ENCODE measurements around the gene SLC25A31. TPM values are rescaled to one million over a fixed set of nuclear protein-coding genes. Genes with fewer than 3 reads are reported as not detected.
A peak's percentile ranks its signal among the peaks of the same experiment; 100 is the strongest.

Gene SLC25A31
- total RNA-seq, 2 donors from 2014 or later, result not detected

GRCh38 chr4:127748957-127749356, 18.8 kb downstream of the SLC25A31 start:
- Mint-ChIP-seq H3K27me3 (ENCODE audit: low read depth) (peaks cover 7% of the 10 kb centered on the region), H3K36me3 (ENCODE audit: insufficient read depth in 2 of 2) (peaks cover 0 to 4% of the 10 kb centered on the region in 2 donors), H3K27ac (no peak overlapping the region), H3K9me3 (peaks cover 1 to 5% of the 10 kb centered on the region in 2 donors), H3K4me3 (no peak overlapping the region), H3K4me1 (ENCODE audit: low read depth) (no peaks in the 10 kb centered on the region)
- DNase-seq (no peak), ATAC-seq (replicated peaks in 1 of 2) (no peak)

- Mint-ChIP-seq H3K4me1 (ENCODE audit: low read depth) (no peaks in the 10 kb centered on the region), H3K4me3 (no peak overlapping the region), H3K27me3 (ENCODE audit: low read depth) (peaks cover 21% of the 10 kb centered on the region), H3K36me3 (ENCODE audit: insufficient read depth in 2 of 2) (no peaks in the 10 kb centered on the region), H3K27ac (no peak overlapping the region), H3K9me3 (peaks cover 2 to 5% of the 10 kb centered on the region in 2 donors)
- DNase-seq (no peak), ATAC-seq (replicated peaks in 1 of 2) (no peak)
Measured at GRCh38 chr4:127756906-127757305, 26.7 kb downstream of the SLC25A31 start.

GRCh38 chr4:127759228-127759820, 29.1 kb downstream of the SLC25A31 start:
- peaks cover 21% of the 10 kb centered on the region for H3K27me3 Mint-ChIP-seq (ENCODE audit: low read depth)
- ATAC-seq (replicated peaks in 1 of 2) (no peak), DNase-seq (no peak)
- H3K27ac Mint-ChIP-seq, result no peak overlapping the region
- H3K4me1 Mint-ChIP-seq (ENCODE audit: low read depth), result no peaks in the 10 kb centered on the region
- peaks cover 2 to 3% of the 10 kb centered on the region in 2 donors for H3K9me3 Mint-ChIP-seq
- H3K4me3 Mint-ChIP-seq, result no peak overlapping the region
- H3K36me3 Mint-ChIP-seq (ENCODE audit: insufficient read depth in 2 of 2), result no peaks in the 10 kb centered on the region

GRCh38 chr4:127759893-127760292, 29.7 kb downstream of the SLC25A31 start:
- ATAC-seq (replicated peaks in 1 of 2), result no peak
- peaks cover 2 to 3% of the 10 kb centered on the region in 2 donors for H3K9me3 Mint-ChIP-seq
- no peaks in the 10 kb centered on the region for H3K36me3 Mint-ChIP-seq (ENCODE audit: insufficient read depth in 2 of 2)
- peaks cover 21% of the 10 kb centered on the region for H3K27me3 Mint-ChIP-seq (ENCODE audit: low read depth)
- no peaks in the 10 kb centered on the region for H3K4me1 Mint-ChIP-seq (ENCODE audit: low read depth)
- no peak overlapping the region for H3K27ac Mint-ChIP-seq
- DNase-seq, result no peak
- H3K4me3 Mint-ChIP-seq, result no peak overlapping the region

GRCh38 chr4:127771535-127772275, 41.5 kb downstream of the SLC25A31 start:
- no peaks in the 10 kb centered on the region for H3K9me3 Mint-ChIP-seq
- no peaks in the 10 kb centered on the region for H3K4me1 Mint-ChIP-seq (ENCODE audit: low read depth)
- no peak overlapping the region for H3K27ac Mint-ChIP-seq
- H3K27me3 Mint-ChIP-seq (ENCODE audit: low read depth), result peaks cover 39% of the 10 kb centered on the region
- no peak overlapping the region for H3K4me3 Mint-ChIP-seq
- H3K36me3 Mint-ChIP-seq (ENCODE audit: insufficient read depth in 2 of 2), result no peaks in the 10 kb centered on the region
- ATAC-seq (replicated peaks in 1 of 2), result no peak
- DNase-seq, result no peak

GRCh38 chr4:127772769-127773671, 42.8 kb downstream of the SLC25A31 start:
- H3K9me3 Mint-ChIP-seq, result no peaks in the 10 kb centered on the region
- no peak for DNase-seq

GRCh38 chr4:127775843-127776242, 45.6 kb downstream of the SLC25A31 start:
- Mint-ChIP-seq H3K36me3 (ENCODE audit: insufficient read depth in 2 of 2) (no peaks in the 10 kb centered on the region), H3K9me3 (no peaks in the 10 kb centered on the region), H3K4me3 (no peak overlapping the region), H3K27ac (no peak overlapping the region), H3K27me3 (ENCODE audit: low read depth) (peaks cover 66% of the 10 kb centered on the region), H3K4me1 (ENCODE audit: low read depth) (peaks cover 1% of the 10 kb centered on the region)
- DNase-seq (no peak), ATAC-seq (replicated peaks in 1 of 2) (no peak)

More at GRCh38 chr4:127772769-127773671, 42.8 kb downstream of the SLC25A31 start:
- Mint-ChIP-seq H3K4me1 (ENCODE audit: low read depth) (no peaks in the 10 kb centered on the region), H3K4me3 (no peak overlapping the region), H3K36me3 (ENCODE audit: insufficient read depth in 2 of 2) (no peaks in the 10 kb centered on the region), H3K27me3 (ENCODE audit: low read depth) (peaks cover 43% of the 10 kb centered on the region), H3K27ac (no peak overlapping the region)
- ATAC-seq (replicated peaks in 1 of 2), result no peak

GRCh38 chr4:127776620-127777019, 46.4 kb downstream of the SLC25A31 start:
- Mint-ChIP-seq H3K27me3 (ENCODE audit: low read depth) (peaks cover 67% of the 10 kb centered on the region), H3K9me3 (no peaks in the 10 kb centered on the region), H3K27ac (no peak overlapping the region), H3K36me3 (ENCODE audit: insufficient read depth in 2 of 2) (peaks cover 2 to 3% of the 10 kb centered on the region in 2 donors), H3K4me3 (no peak overlapping the region), H3K4me1 (ENCODE audit: low read depth) (peaks cover 7% of the 10 kb centered on the region)
- ATAC-seq (replicated peaks in 1 of 2), result no peak
- DNase-seq, result no peak

GRCh38 chr4:127777487-127777886, 47.3 kb downstream of the SLC25A31 start:
- DNase-seq, result no peak
- ATAC-seq (replicated peaks in 1 of 2), result no peak
- no peak overlapping the region for H3K4me3 Mint-ChIP-seq
- H3K27ac Mint-ChIP-seq, result no peak overlapping the region
- peaks cover 9% of the 10 kb centered on the region for H3K4me1 Mint-ChIP-seq (ENCODE audit: low read depth)
- H3K9me3 Mint-ChIP-seq, result no peaks in the 10 kb centered on the region
- H3K27me3 Mint-ChIP-seq (ENCODE audit: low read depth), result peaks cover 65% of the 10 kb centered on the region
- H3K36me3 Mint-ChIP-seq (ENCODE audit: insufficient read depth in 2 of 2), result peaks cover 2 to 3% of the 10 kb centered on the region in 2 donors

GRCh38 chr4:127778102-127778501, 47.9 kb downstream of the SLC25A31 start:
- H3K9me3 Mint-ChIP-seq, result no peaks in the 10 kb centered on the region
- no peak overlapping the region for H3K4me3 Mint-ChIP-seq
- H3K27ac Mint-ChIP-seq, result no peak overlapping the region
- H3K36me3 Mint-ChIP-seq (ENCODE audit: insufficient read depth in 2 of 2), result peaks cover 2 to 3% of the 10 kb centered on the region in 2 donors
- DNase-seq (no peak), ATAC-seq (replicated peaks in 1 of 2) (no peak)
- peaks cover 15% of the 10 kb centered on the region for H3K4me1 Mint-ChIP-seq (ENCODE audit: low read depth)
- H3K27me3 Mint-ChIP-seq (ENCODE audit: low read depth), result peaks cover 67% of the 10 kb centered on the region

- peak overlapping the region; percentile 25 to 78 for H3K4me3 Mint-ChIP-seq
- H3K9me3 Mint-ChIP-seq, result no peaks in the 10 kb centered on the region
- H3K27ac Mint-ChIP-seq, result no peak overlapping the region
- peaks cover 69% of the 10 kb centered on the region for H3K27me3 Mint-ChIP-seq (ENCODE audit: low read depth)
- DNase-seq, result no peak
- peaks cover 21% of the 10 kb centered on the region for H3K4me1 Mint-ChIP-seq (ENCODE audit: low read depth)
- no peak for ATAC-seq (replicated peaks in 1 of 2)
- H3K36me3 Mint-ChIP-seq (ENCODE audit: insufficient read depth in 2 of 2), result peaks cover 2 to 3% of the 10 kb centered on the region in 2 donors
Measured at GRCh38 chr4:127780598-127780997, 50.4 kb downstream of the SLC25A31 start.

GRCh38 chr4:127781300-127782024, 51.3 kb downstream of the SLC25A31 start:
- peak; percentile 50 to 59 for ATAC-seq (replicated peaks in 1 of 2)
- peaks cover 65% of the 10 kb centered on the region for H3K27me3 Mint-ChIP-seq (ENCODE audit: low read depth)
- H3K36me3 Mint-ChIP-seq (ENCODE audit: insufficient read depth in 2 of 2), result peaks cover 2 to 3% of the 10 kb centered on the region in 2 donors
- peaks cover 21% of the 10 kb centered on the region for H3K4me1 Mint-ChIP-seq (ENCODE audit: low read depth)
- no peaks in the 10 kb centered on the region for H3K9me3 Mint-ChIP-seq
- DNase-seq, result peak in 1 of 2 donors; percentile 51
- H3K27ac Mint-ChIP-seq, result no peak overlapping the region
- peak overlapping the region; percentile 90 to 95 for H3K4me3 Mint-ChIP-seq
